Measurements from ENCODE around the gene ITPRID1. TPM values are rescaled to one million over a fixed set of nuclear protein-coding genes. Genes with fewer than 3 reads are reported as not detected.

Gene ITPRID1
- total RNA-seq, 1 donor from 2014 or later, result not detected

- FAIRE-seq (no peak), DNase-seq (ENCODE audit: low read depth) (no peak)
- Histone ChIP-seq H3K4me3 (ENCODE audit: low read depth, low read length) (no peak overlapping the region), H3K27me3 (ENCODE audit: control insufficient read depth, insufficient read depth, low read length) (no peaks in the 10 kb centered on the region), H3K36me3 (ENCODE audit: control insufficient read depth, insufficient read depth, low read length) (no peaks in the 10 kb centered on the region)
- TF ChIP-seq CTCF (IDR thresholded peaks at IDR 0.05; ENCODE audit: insufficient read depth, low read length, severe bottlenecking), result peak; percentile 25
These were observed 37.7 kb upstream of the ITPRID1 start for GRCh38 chr7:31476073-31476745.

DNA sequence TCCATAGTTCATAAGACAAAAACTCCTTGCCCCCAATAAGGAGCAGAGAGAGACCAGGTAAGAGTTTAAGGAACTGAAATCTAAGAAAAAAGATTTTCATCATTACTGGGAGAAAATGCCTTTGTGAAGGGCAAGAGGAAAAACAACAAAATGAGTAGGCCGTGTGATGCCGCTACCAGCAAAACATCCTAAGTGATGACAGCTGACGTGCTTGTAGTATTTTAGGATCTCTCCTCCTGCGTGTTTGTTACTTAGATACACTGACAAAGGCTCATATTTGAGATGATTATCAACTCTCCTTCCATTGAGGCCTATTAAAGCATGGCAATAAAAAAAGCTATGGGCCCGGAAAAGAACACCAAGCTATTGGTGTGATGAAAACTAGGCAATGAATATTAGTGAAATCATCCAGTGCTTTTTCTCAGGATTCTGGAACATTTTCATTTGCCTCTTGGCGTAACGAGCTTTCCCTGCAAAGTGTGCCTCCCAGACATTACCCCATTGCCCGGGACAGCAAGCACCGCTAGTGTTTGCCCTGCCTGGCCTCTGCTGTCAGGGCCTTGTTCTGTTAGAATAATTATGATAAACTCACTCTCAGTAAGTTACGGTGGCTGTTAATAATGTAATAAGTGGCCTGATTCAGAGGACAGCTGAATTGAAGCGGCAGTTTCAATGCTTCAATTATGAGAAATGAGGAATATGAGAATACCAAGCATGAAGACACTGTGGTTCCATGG, 36.8 kb upstream of the ITPRID1 start:
- no peak overlapping the region for H3K4me3 ChIP-seq (ENCODE audit: low read depth, low read length)
- no peak for TF ChIP-seq CTCF (IDR thresholded peaks at IDR 0.05; ENCODE audit: insufficient read depth, low read length, severe bottlenecking)
- no peak for DNase-seq (ENCODE audit: low read depth)
- H3K36me3 ChIP-seq (ENCODE audit: control insufficient read depth, insufficient read depth, low read length), result no peaks in the 10 kb centered on the region
- no peak for FAIRE-seq
- no peaks in the 10 kb centered on the region for H3K27me3 ChIP-seq (ENCODE audit: control insufficient read depth, insufficient read depth, low read length)

DNA sequence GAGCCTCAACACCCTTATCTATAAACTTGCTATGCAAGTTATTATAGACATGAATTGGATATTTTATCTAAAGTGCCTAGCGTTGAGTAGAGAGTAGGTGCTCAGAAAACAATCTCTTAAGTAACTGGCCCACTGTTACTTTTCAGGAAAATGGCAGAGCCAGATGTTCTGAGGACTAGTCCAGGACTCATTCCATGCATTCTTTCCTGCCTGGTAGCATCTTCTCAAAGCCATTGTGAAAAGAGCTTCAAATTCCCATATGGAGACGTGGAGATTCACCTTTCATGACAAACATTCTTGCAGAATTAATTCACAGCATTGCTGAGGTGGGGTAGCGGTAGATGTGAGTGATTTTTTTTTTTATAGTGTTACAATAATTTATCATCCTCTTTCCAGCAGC, 35.9 kb upstream of the ITPRID1 start:
- TF ChIP-seq CTCF (IDR thresholded peaks at IDR 0.05; ENCODE audit: insufficient read depth, low read length, severe bottlenecking), result no peak
- Histone ChIP-seq H3K36me3 (ENCODE audit: control insufficient read depth, insufficient read depth, low read length) (no peaks in the 10 kb centered on the region), H3K4me3 (ENCODE audit: low read depth, low read length) (no peak overlapping the region), H3K27me3 (ENCODE audit: control insufficient read depth, insufficient read depth, low read length) (no peaks in the 10 kb centered on the region)
- no peak for FAIRE-seq
- no peak for DNase-seq (ENCODE audit: low read depth)

- no peaks in the 10 kb centered on the region for H3K36me3 ChIP-seq (ENCODE audit: control insufficient read depth, insufficient read depth, low read length)
- no peaks in the 10 kb centered on the region for H3K27me3 ChIP-seq (ENCODE audit: control insufficient read depth, insufficient read depth, low read length)
- FAIRE-seq (no peak), DNase-seq (ENCODE audit: low read depth) (no peak)
- H3K4me3 ChIP-seq (ENCODE audit: low read depth, low read length), result no peak overlapping the region
- no peak for TF ChIP-seq CTCF (IDR thresholded peaks at IDR 0.05; ENCODE audit: insufficient read depth, low read length, severe bottlenecking)
These were observed 35.2 kb upstream of the ITPRID1 start for GRCh38 chr7:31478721-31479120.

GRCh38 chr7:31487071-31487470, 26.8 kb upstream of the ITPRID1 start:
- no peak for TF ChIP-seq CTCF (IDR thresholded peaks at IDR 0.05; ENCODE audit: insufficient read depth, low read length, severe bottlenecking)
- no peak for FAIRE-seq

More at GRCh38 chr7:31487071-31487470, 26.8 kb upstream of the ITPRID1 start:
- DNase-seq (ENCODE audit: low read depth), result no peak
- no peak overlapping the region for H3K4me3 ChIP-seq (ENCODE audit: low read depth, low read length)
- no peaks in the 10 kb centered on the region for H3K27me3 ChIP-seq (ENCODE audit: control insufficient read depth, insufficient read depth, low read length)
- H3K36me3 ChIP-seq (ENCODE audit: control insufficient read depth, insufficient read depth, low read length), result no peaks in the 10 kb centered on the region

Data from bronchial epithelial cell (primary cell).